Caco-2 (cell line): ENCODE data around the gene CLEC16A. TPM values are rescaled to one million over a fixed set of nuclear protein-coding genes. Genes with fewer than 3 reads are reported as not detected.
A peak's percentile ranks its signal among the peaks of the same experiment; 100 is the strongest.
"Not testable (repeated sequence)": the region's sequence is repeated elsewhere in the genome, so short reads cannot be mapped to it uniquely, and the experiment has no call there.

Source experiments
- BruUV-seq: library from RNA; stranded (reverse); fragments of 400-500 nt; replicated peaks from 2 replicates; lab custom pipeline; 2021; lab: Mats Ljungman, UMichigan
- CTCF ChIA-PET: fragments of 300-600 bp; sonication (Branson Sonifier 250); formaldehyde crosslinking; loops from one replicate; lab custom pipeline; 2022; ENCODE audit warnings: antibody characterized with exemption; lab: Charles Lee
- POLR2A ChIA-PET: fragments of 300-600 bp; sonication (Branson Sonifier 250); formaldehyde crosslinking; loops from one replicate; lab custom pipeline; 2022; ENCODE audit warnings: antibody characterized with exemption; lab: Charles Lee
- DNase-seq, 2 experiments: peaks; one replicate each; pipeline versions ENCODE4 v3.0.0 to v3.0.0-alpha.2; 2020 to 2022
- H3K27me3 ChIP-seq: replicated peaks from 2 replicates; pipeline ENCODE4 v1.6.0; 2011; ENCODE audit warnings: low read length; ENCODE audit not compliant: control insufficient read depth, insufficient read depth
- H3K36me3 ChIP-seq: 2 replicates; pipeline ENCODE4 v1.5.1; 2011; ENCODE audit warnings: low read length; ENCODE audit not compliant: control insufficient read depth, insufficient read depth
- H3K4me1 ChIP-seq: fragments of 250-450 bp; sonication (Bioruptor Pico); 2 replicates; pipeline ENCODE4 v1.5.1; 2020; ENCODE audit warnings: mild to moderate bottlenecking
- H3K4me3 ChIP-seq: 2 replicates; pipeline ENCODE4 v1.5.1; 2011; ENCODE audit warnings: low read depth, mild to moderate bottlenecking, control low read depth, low read length
- H3K9me3 ChIP-seq: fragments of 250-450 bp; sonication (Bioruptor Pico); 2 replicates; pipeline ENCODE4 v1.5.1; 2020; ENCODE audit warnings: mild to moderate bottlenecking, moderate library complexity
- H3K27ac Mint-ChIP-seq: one replicate; pipeline ENCODE4 v1.8.0; 2022; ENCODE audit warnings: mixed read lengths; ENCODE audit not compliant: unreplicated experiment
- H3K27me3 Mint-ChIP-seq: one replicate; pipeline ENCODE4 v1.8.0; 2022; ENCODE audit warnings: mixed read lengths; ENCODE audit not compliant: insufficient read depth, unreplicated experiment
- H3K36me3 Mint-ChIP-seq: one replicate; pipeline ENCODE4 v1.8.0; 2022; ENCODE audit warnings: mild to moderate bottlenecking, mixed read lengths; ENCODE audit not compliant: insufficient read depth, unreplicated experiment
- H3K4me1 Mint-ChIP-seq: one replicate; pipeline ENCODE4 v1.8.0; 2022; ENCODE audit warnings: low read depth, mixed read lengths; ENCODE audit not compliant: unreplicated experiment
- H3K4me3 Mint-ChIP-seq: one replicate; pipeline ENCODE4 v1.8.0; 2022; ENCODE audit warnings: mild to moderate bottlenecking, moderate library complexity, mixed read lengths; ENCODE audit not compliant: unreplicated experiment
- H3K9me3 Mint-ChIP-seq: one replicate; pipeline ENCODE4 v1.8.0; 2022; ENCODE audit warnings: mixed read lengths; ENCODE audit not compliant: unreplicated experiment
- CTCF ChIP-seq, 2 experiments: fragments of 200-600 bp in 1 of 2; IDR thresholded peaks; 1 replicate in 1 of 2; 2 replicates in 1 of 2; pipeline versions ENCODE4 v1.5.1 to v1.8.0; 2011 to 2022; ENCODE audit warnings: antibody characterized with exemption in 1 of 2, control low read depth in 1 of 2, inconsistent platforms in 1 of 2, low read depth in 1 of 2, low read length in 1 of 2, mild to moderate bottlenecking in 1 of 2, moderate library complexity in 1 of 2; ENCODE audit not compliant: insufficient read depth in 1 of 2, severe bottlenecking in 1 of 2, unreplicated experiment in 1 of 2
- intact Hi-C: fragments of 100-400 bp; cut with micrococcal nuclease; formaldehyde crosslinking; loops from one replicate; pipeline ENCODE4 v1.10.0; 2022; ENCODE audit not compliant: unreplicated experiment
- total RNA-seq: library from RNA; stranded (reverse); gene quantifications from 2 replicates; pipeline ENCODE4 v1.2.3, GENCODE V29; 2022

The CLEC16A gene
- total RNA-seq, 1 experiment from 2014 or later, result 27.0 TPM

- Mint-ChIP-seq H3K9me3 (no peaks in the 10 kb centered on the region), H3K27me3 (no peaks in the 10 kb centered on the region), H3K4me3 (no peak overlapping the region), H3K36me3 (peaks cover 11% of the 10 kb centered on the region), H3K27ac (peak overlapping the region; percentile 50), H3K4me1 (no peaks in the 10 kb centered on the region)
- no TSS peak for BruUV-seq
- no peak for TF ChIP-seq CTCF (IDR thresholded peaks at IDR 0.05; ENCODE audit: insufficient read depth in 1 of 2, low read depth in 1 of 2, low read length in 1 of 2, severe bottlenecking in 1 of 2, unreplicated experiment in 1 of 2)
- H3K27me3 ChIP-seq, result no peaks in the 10 kb centered on the region
- H3K4me1 ChIP-seq, result peaks cover 8% of the 10 kb centered on the region; the same call in 1 of the 2 replicates
- no peak for DNase-seq
- no peaks in the 10 kb centered on the region for H3K9me3 ChIP-seq
- ChIA-PET CTCF (interaction anchor here (0.7 kb wide), 1 partner anchor 409 kb away, joined by 4 read pairs; no protein-coding TSS in a partner anchor), POLR2A (no interaction called here)
- H3K36me3 ChIP-seq, result no peaks in the 10 kb centered on the region; the same call in 1 of the 2 replicates
- H3K4me3 ChIP-seq, result no peak overlapping the region
- intact Hi-C loops, result no loop called here
Measured at GRCh38 chr16:10923650-10924214, 20.6 kb upstream of the CLEC16A start.

- H3K27me3 Mint-ChIP-seq, H3K9me3 Mint-ChIP-seq, intact Hi-C loops, H3K4me3 Mint-ChIP-seq, H3K4me3 ChIP-seq, DNase-seq, H3K27ac Mint-ChIP-seq, H3K36me3 ChIP-seq, H3K4me1 ChIP-seq, H3K27me3 ChIP-seq, BruUV-seq, H3K9me3 ChIP-seq, H3K4me1 Mint-ChIP-seq, POLR2A ChIA-PET: not testable (repeated sequence)
- CTCF ChIA-PET, result interaction anchor here (0.7 kb wide), 1 partner anchor 367 kb away, joined by 4 read pairs; no protein-coding TSS in a partner anchor
- H3K36me3 Mint-ChIP-seq, result peaks cover 11% of the 10 kb centered on the region
Measured at GRCh38 chr16:10925285-10925684, 19.1 kb upstream of the CLEC16A start.

GRCh38 chr16:10926094-10926493, 18.3 kb upstream of the CLEC16A start:
- no TSS peak for BruUV-seq
- H3K27me3 Mint-ChIP-seq, result no peaks in the 10 kb centered on the region
- ChIA-PET POLR2A (interaction anchor here (0.5 kb wide), 1 partner anchor 504 kb away, joined by 3 read pairs; no protein-coding TSS in a partner anchor), CTCF (no interaction called here)
- no peak overlapping the region for H3K4me3 Mint-ChIP-seq
- Histone ChIP-seq H3K36me3 (no peaks in the 10 kb centered on the region; the same call in 1 of the 2 replicates), H3K27me3 (no peaks in the 10 kb centered on the region), H3K4me1 (peaks cover 8% of the 10 kb centered on the region; the same call in 1 of the 2 replicates), H3K4me3 (no peak overlapping the region), H3K9me3 (no peaks in the 10 kb centered on the region)
- peaks cover 11% of the 10 kb centered on the region for H3K36me3 Mint-ChIP-seq
- H3K4me1 Mint-ChIP-seq, result no peaks in the 10 kb centered on the region
- TF ChIP-seq CTCF (IDR thresholded peaks at IDR 0.05; ENCODE audit: insufficient read depth in 1 of 2, low read depth in 1 of 2, low read length in 1 of 2, severe bottlenecking in 1 of 2, unreplicated experiment in 1 of 2), result no peak
- H3K9me3 Mint-ChIP-seq, result no peaks in the 10 kb centered on the region
- intact Hi-C loops, result no loop called here
- no peak for DNase-seq
- no peak overlapping the region for H3K27ac Mint-ChIP-seq
